ENCODE results near the gene SLC35G6.
"Not testable (repeated sequence)": the region's sequence is repeated elsewhere in the genome, so short reads cannot be mapped to it uniquely, and the experiment has no call there.

DNA sequence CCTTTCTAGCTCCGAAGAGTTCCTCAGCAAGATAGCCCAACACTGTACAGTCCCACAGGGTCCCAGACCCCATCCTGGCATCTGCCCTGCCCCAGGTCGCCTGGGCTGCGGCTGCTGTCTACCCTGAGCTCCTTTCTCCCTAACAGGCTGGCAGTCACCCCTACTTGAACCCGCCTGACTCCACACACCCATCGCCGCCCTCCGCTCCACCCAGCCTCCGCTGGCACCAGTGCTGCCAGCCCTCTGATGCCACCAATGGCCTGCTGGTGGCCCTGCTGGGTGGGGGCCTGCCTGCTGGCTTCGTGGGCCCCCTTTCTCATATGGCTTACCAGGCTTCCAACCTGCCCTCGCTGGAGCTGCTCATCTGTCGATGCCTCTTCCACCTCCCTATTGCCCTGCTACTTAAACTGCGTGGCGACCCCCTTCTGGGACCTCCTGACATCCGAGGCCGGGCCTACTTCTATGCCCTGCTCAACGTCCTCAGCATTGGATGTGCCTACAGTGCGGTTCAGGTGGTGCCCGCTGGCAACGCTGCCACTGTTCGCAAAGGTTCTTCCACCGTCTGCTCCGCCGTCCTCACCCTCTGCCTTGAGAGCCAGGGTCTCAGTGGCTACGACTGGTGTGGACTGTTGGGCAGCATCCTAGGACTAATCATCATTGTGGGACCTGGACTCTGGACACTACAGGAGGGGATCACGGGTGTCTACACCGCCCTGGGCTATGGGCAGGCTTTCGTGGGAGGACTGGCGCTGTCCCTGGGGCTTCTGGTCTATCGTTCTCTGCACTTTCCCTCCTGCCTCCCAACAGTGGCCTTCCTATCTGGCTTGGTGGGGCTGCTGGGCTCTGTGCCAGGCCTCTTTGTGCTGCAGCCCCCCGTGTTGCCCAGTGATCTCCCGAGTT lies 846 bp downstream of the SLC35G6 start:
- not testable (repeated sequence) for TF ChIP-seq POLR2A (IDR thresholded peaks at IDR 0.05)
- TF ChIP-seq, protein P1, sequence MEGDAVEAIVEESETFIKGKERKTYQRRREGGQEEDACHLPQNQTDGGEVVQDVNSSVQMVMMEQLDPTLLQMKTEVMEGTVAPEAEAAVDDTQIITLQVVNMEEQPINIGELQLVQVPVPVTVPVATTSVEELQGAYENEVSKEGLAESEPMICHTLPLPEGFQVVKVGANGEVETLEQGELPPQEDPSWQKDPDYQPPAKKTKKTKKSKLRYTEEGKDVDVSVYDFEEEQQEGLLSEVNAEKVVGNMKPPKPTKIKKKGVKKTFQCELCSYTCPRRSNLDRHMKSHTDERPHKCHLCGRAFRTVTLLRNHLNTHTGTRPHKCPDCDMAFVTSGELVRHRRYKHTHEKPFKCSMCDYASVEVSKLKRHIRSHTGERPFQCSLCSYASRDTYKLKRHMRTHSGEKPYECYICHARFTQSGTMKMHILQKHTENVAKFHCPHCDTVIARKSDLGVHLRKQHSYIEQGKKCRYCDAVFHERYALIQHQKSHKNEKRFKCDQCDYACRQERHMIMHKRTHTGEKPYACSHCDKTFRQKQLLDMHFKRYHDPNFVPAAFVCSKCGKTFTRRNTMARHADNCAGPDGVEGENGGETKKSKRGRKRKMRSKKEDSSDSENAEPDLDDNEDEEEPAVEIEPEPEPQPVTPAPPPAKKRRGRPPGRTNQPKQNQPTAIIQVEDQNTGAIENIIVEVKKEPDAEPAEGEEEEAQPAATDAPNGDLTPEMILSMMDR (IDR thresholded peaks at IDR 0.05): not testable (repeated sequence)
